ENCODE data around the gene CTNNBIP1. TPM values are rescaled to one million over a fixed set of nuclear protein-coding genes. Genes with fewer than 3 reads are reported as not detected.

Gene CTNNBIP1
- total and polyA plus RNA-seq, 2 donors (not counting 1 experiment from before 2014, with no cell fraction given), result 6.9 to 8.7 TPM

DNA sequence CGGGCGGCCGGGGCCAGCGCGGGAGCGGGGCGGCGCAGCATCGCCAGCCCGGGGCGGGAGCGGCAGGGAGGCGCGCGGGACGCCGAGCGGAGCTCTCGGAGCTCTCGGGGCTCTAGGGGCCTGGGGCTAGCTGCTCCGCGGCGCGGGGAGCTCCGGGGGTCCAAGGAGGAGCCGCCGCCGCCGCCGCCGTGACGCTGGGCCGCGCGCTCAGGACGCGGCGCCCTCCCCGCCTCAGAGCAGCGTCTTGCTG, 86.5 kb downstream of the CTNNBIP1 start:
- no peaks in the 10 kb centered on the region for H3K27me3 ChIP-seq (replicated peaks in 1 of 4; ENCODE audit: control extremely low read depth in 1 of 4, control insufficient read depth in 3 of 4, insufficient read depth in 4 of 4, low read length in 3 of 4)
- H3K36me3 ChIP-seq (replicated peaks in 1 of 2; ENCODE audit: control extremely low read depth in 1 of 2, control insufficient read depth in 1 of 2, extremely low read depth in 1 of 2, insufficient read depth in 2 of 2, low read length in 1 of 2), result no peaks in the 10 kb centered on the region
- no peaks in the 10 kb centered on the region for H3K27me3 Mint-ChIP-seq
- peak overlapping the region; percentile 73 for H3K4me3 Mint-ChIP-seq
- intact Hi-C loops (cut with micrococcal nuclease), result loop anchor here (2.0 to 5.0 kb wide), 2 partner anchors 39 to 44 kb away; no protein-coding TSS in a partner anchor
- H3K9me3 ChIP-seq (ENCODE audit: control extremely low read depth in 1 of 3, control insufficient read depth in 2 of 3, insufficient read depth in 1 of 3, low read length in 2 of 3), result peaks cover 0 to 5% (median 0%) of the 10 kb centered on the region in 3 donors
- H3K4me1 Mint-ChIP-seq, result peaks cover 44% of the 10 kb centered on the region
- peak overlapping the region; percentile 70 for H3K27ac Mint-ChIP-seq
- POLR2A ChIA-PET, result interaction anchor here (0.7 kb wide), 1 partner anchor 179 kb away, joined by 7 read pairs; no protein-coding TSS in a partner anchor
- H3K4me1 ChIP-seq (ENCODE audit: control insufficient read depth in 2 of 2, insufficient read depth in 2 of 2, low read length in 2 of 2), result peaks cover 38 to 39% of the 10 kb centered on the region in 2 donors
- H2AFZ ChIP-seq (ENCODE audit: insufficient read depth, low read depth, low read length, poor library complexity, severe bottlenecking), result peak overlapping the region; percentile 98
- peaks cover 34% of the 10 kb centered on the region for H3K79me2 ChIP-seq (ENCODE audit: control insufficient read depth, insufficient read depth, low read length)
- CTCF ChIA-PET, result interaction anchor here (1.0 kb wide), 2 partner anchors 27 to 197 kb away, joined by 3 to 4 read pairs; no protein-coding TSS in a partner anchor
- peak overlapping the region; percentile 77 for H3K9ac ChIP-seq (ENCODE audit: low read length)
- H3K9me3 Mint-ChIP-seq (ENCODE audit: insufficient read depth), result no peaks in the 10 kb centered on the region
- H4K20me1 ChIP-seq (ENCODE audit: control insufficient read depth, insufficient read depth, low read length, poor library complexity, severe bottlenecking), result peaks cover 32% of the 10 kb centered on the region
- peak overlapping the region; percentile 97 for H3K4me2 ChIP-seq (replicated peaks; ENCODE audit: low read depth, low read length, poor library complexity, severe bottlenecking)
- DNase-seq, result no peak
- peak; percentile 13 for ATAC-seq (ENCODE audit: low read depth)
- H3K27ac ChIP-seq (ENCODE audit: low read length in 2 of 2), result no peak overlapping the region
- no peak for TF ChIP-seq EZH2 (IDR thresholded peaks at IDR 0.05; ENCODE audit: borderline replicate concordance, insufficient read depth, low read depth, low read length, poor library complexity, severe bottlenecking)
- TF ChIP-seq, protein P1, sequence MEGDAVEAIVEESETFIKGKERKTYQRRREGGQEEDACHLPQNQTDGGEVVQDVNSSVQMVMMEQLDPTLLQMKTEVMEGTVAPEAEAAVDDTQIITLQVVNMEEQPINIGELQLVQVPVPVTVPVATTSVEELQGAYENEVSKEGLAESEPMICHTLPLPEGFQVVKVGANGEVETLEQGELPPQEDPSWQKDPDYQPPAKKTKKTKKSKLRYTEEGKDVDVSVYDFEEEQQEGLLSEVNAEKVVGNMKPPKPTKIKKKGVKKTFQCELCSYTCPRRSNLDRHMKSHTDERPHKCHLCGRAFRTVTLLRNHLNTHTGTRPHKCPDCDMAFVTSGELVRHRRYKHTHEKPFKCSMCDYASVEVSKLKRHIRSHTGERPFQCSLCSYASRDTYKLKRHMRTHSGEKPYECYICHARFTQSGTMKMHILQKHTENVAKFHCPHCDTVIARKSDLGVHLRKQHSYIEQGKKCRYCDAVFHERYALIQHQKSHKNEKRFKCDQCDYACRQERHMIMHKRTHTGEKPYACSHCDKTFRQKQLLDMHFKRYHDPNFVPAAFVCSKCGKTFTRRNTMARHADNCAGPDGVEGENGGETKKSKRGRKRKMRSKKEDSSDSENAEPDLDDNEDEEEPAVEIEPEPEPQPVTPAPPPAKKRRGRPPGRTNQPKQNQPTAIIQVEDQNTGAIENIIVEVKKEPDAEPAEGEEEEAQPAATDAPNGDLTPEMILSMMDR (IDR thresholded peaks at IDR 0.05), result no peak
- WGBS (ENCODE audit: insufficient coverage), result under 1% methylated on average over 40 of the region's 40 CpGs
- H3K4me3 ChIP-seq (ENCODE audit: control extremely low read depth in 1 of 5, extremely low read depth in 1 of 5, insufficient read depth in 1 of 5, low read depth in 2 of 5, low read length in 4 of 5), result peak overlapping the region in 4 of 5 experiments; percentile 71 to 86 (median 79)

- H3K79me2 ChIP-seq (ENCODE audit: control insufficient read depth, insufficient read depth, low read length), result peaks cover 39% of the 10 kb centered on the region
- peak overlapping the region in 1 of 2 donors; percentile 34 for H3K27ac ChIP-seq (ENCODE audit: low read length in 2 of 2)
- H3K27me3 Mint-ChIP-seq, result no peaks in the 10 kb centered on the region
- peak overlapping the region; percentile 77 for H3K9ac ChIP-seq (ENCODE audit: low read length)
- H3K4me1 Mint-ChIP-seq, result peaks cover 44% of the 10 kb centered on the region
- intact Hi-C loops (cut with micrococcal nuclease), result loop anchor here (2.0 to 5.0 kb wide), 2 partner anchors 38 to 44 kb away; no protein-coding TSS in a partner anchor
- H2AFZ ChIP-seq (ENCODE audit: insufficient read depth, low read depth, low read length, poor library complexity, severe bottlenecking), result peak overlapping the region; percentile 98
- peak overlapping the region; percentile 97 for H3K4me2 ChIP-seq (replicated peaks; ENCODE audit: low read depth, low read length, poor library complexity, severe bottlenecking)
- ATAC-seq (ENCODE audit: low read depth) (no peak), DNase-seq (peak; percentile 47)
- no peaks in the 10 kb centered on the region for H3K27me3 ChIP-seq (replicated peaks in 1 of 4; ENCODE audit: control extremely low read depth in 1 of 4, control insufficient read depth in 3 of 4, insufficient read depth in 4 of 4, low read length in 3 of 4)
- peak overlapping the region; percentile 71 to 86 (median 77) for H3K4me3 ChIP-seq (ENCODE audit: control extremely low read depth in 1 of 5, extremely low read depth in 1 of 5, insufficient read depth in 1 of 5, low read depth in 2 of 5, low read length in 4 of 5)
- peaks cover 32% of the 10 kb centered on the region for H4K20me1 ChIP-seq (ENCODE audit: control insufficient read depth, insufficient read depth, low read length, poor library complexity, severe bottlenecking)
- peaks cover 38 to 39% of the 10 kb centered on the region in 2 donors for H3K4me1 ChIP-seq (ENCODE audit: control insufficient read depth in 2 of 2, insufficient read depth in 2 of 2, low read length in 2 of 2)
- H3K4me3 Mint-ChIP-seq, result peak overlapping the region; percentile 95
- peak overlapping the region; percentile 94 for H3K27ac Mint-ChIP-seq
- under 1% methylated on average over 69 of the region's 71 CpGs for WGBS (ENCODE audit: insufficient coverage)
- POLR2A ChIA-PET, result interaction anchor here (0.7 kb wide), 1 partner anchor 179 kb away, joined by 7 read pairs; no protein-coding TSS in a partner anchor
- peaks cover 0 to 5% (median 0%) of the 10 kb centered on the region in 3 donors for H3K9me3 ChIP-seq (ENCODE audit: control extremely low read depth in 1 of 3, control insufficient read depth in 2 of 3, insufficient read depth in 1 of 3, low read length in 2 of 3)
- H3K9me3 Mint-ChIP-seq (ENCODE audit: insufficient read depth), result no peaks in the 10 kb centered on the region
- TF ChIP-seq EZH2 (IDR thresholded peaks at IDR 0.05; ENCODE audit: borderline replicate concordance, insufficient read depth, low read depth, low read length, poor library complexity, severe bottlenecking), result no peak
- TF ChIP-seq, protein P1 (IDR thresholded peaks at IDR 0.05), result no peak
- CTCF ChIA-PET, result interaction anchor here (1.0 to 1.1 kb wide), 3 partner anchors 27 to 197 kb away, joined by 3 to 4 read pairs (median 3); no protein-coding TSS in a partner anchor
- H3K36me3 ChIP-seq (replicated peaks in 1 of 2; ENCODE audit: control extremely low read depth in 1 of 2, control insufficient read depth in 1 of 2, extremely low read depth in 1 of 2, insufficient read depth in 2 of 2, low read length in 1 of 2), result no peaks in the 10 kb centered on the region
Observed at GRCh38 chr1:9822897-9823692, 87.0 kb downstream of the CTNNBIP1 start.
